HG03439 (cell line): ENCODE data around the gene NRL.

Source experiments
- ATAC-seq: cut with Tn5 transposase; IDR thresholded peaks from one replicate; pipeline ENCODE4 v1.9.1; 2021; ENCODE audit warnings: mild to moderate bottlenecking, moderate library complexity; ENCODE audit not compliant: unreplicated experiment

The NRL gene

DNA sequence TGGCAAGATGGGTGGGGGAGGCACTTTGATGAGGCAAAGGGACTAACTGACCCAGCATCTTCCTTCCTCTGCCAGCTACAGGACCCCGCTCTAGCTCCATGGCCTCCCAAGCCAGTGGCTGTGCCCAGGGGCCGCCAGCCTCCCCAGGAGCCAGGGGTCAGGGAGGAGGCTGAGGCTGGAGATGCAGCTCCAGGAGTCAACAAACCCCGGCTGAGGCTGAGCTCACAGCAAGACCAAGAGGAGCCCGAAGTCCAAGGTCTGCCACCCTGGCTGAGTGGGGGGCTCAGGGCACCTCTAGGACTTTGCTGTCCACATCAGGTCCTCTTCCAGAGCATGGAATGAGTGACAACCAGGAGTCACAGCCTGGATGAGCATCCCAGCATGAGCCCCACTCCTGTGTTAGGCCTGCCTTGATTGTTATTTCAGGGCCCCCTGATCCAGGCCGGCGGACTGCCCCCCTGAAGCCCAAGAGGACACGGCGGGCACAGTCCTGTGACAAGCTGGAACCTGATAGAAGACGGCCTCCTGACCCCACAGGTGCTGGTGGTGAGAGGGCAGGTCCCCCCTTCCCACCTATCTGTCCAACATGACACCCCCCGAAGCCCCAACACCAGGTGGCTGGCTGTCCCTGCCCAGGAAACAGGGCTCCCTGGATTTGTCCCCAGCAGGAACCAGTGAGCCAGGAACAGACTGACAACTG lies 45.9 kb downstream of the NRL start:
- no peak for ATAC-seq

DNA sequence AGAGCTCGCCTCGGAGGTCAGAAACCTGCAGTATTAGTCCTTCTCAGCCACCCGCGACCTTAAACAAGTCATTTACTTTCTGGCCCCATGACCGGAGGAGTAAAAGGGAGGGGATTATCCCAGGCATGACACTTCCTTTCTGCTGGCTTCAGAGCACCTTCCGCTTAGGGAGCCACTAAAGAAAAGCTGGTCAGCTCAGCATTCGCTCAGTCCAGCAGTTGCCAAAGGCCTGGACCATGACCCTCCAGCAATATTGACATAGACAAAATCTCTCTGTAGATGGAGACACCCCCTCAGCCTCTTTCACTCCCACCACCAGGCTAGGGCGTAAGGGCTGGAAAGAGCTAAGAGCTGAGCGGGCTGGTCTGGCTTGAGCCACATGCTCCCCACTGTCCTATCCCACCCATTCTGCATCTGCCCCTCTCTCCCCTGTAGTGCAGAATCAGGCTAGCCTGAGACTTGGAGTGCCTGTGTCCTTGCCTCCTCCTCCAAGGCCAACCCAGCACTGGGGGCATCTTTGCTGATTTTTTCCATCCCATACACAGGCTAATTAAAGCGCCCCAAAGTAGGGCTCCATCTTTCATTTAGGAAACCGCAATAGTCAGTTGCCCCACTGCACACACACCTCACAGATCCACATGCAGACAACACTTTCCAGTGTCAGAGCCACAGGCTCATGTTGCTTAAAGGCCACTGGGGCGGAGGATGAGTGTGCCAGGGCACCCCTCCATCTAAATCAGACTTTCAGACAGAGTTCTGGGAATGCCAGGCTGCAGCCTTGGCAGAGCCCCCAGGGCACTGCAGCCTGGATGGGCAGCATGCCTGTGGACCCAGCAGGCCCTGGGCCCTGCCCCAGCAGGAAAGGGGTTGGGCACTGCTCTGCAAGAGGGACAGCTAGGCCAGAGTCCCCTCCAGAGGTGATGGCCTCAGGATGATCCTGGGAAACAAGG lies 47.3 kb downstream of the NRL start:
- no peak for ATAC-seq

DNA sequence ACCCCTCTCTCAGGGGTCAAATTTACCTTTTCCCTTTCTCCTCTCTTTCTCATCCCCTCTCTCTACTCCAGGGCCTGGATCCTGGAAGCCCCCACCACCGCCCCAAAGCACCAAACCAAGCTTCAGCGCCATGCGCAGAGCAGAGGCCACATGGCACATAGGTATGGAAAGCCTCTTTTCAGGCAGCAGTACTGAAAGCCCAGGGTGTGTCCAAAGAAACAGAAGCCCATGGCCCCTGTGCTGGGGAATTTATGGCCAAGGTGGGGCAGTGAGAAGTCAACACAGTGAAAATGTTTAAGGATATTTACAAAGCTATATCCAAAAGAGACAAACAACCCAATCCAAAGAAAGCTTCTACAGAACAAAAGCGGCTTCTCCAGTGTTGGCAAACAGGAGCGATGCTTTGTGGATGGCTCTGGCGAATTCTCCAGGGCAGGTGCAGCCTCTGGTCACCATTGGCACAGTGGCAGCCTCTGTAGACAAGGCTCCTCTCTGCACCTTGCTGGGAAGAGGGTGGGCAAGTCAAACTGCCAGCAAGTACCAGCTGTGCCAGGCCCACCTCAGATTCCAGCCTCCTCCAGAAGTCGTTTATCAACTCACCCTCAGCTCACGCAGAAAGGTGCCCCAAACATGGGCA lies 48.1 kb downstream of the NRL start:
- no peak for ATAC-seq

DNA sequence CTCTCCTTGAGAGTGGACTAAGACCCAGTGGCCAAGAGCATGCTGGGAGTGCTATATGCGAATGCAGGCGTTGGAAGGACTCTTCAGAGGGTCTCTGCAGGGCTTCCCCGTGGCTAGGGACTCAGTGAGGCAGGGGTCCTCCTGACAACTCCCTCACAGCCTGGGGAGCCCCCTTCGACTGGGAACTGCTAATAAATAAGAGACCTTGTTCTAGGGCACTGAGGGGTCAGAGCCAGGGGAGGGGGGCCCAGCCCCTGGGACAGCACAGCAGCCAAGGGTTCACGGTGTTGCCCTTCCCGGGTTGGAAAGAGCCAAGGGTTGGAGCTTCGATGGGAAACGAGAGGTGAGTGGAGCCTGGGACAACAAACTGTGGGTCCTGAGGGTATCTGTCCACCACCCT lies 49.3 kb downstream of the NRL start:
- ATAC-seq: no peak

DNA sequence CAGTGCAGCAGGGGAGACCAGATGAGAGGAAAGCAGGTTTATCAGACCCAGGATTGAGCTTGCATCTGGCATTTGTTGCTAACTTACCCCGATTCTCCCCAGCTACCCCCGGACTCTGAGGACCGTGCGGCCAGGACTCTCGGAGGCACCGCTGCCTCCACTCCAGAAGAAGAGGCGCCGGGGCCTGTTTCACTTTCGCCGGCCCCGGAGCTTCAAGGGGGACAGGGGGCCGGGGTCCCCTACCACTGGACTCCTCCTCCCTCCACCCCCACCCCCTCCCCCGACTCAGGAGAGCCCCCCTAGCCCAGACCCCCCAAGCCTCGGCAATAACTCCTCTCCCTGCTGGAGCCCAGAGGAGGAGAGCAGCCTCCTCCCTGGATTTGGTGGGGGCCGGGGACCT lies 49.9 kb downstream of the NRL start:
- ATAC-seq: no peak

DNA sequence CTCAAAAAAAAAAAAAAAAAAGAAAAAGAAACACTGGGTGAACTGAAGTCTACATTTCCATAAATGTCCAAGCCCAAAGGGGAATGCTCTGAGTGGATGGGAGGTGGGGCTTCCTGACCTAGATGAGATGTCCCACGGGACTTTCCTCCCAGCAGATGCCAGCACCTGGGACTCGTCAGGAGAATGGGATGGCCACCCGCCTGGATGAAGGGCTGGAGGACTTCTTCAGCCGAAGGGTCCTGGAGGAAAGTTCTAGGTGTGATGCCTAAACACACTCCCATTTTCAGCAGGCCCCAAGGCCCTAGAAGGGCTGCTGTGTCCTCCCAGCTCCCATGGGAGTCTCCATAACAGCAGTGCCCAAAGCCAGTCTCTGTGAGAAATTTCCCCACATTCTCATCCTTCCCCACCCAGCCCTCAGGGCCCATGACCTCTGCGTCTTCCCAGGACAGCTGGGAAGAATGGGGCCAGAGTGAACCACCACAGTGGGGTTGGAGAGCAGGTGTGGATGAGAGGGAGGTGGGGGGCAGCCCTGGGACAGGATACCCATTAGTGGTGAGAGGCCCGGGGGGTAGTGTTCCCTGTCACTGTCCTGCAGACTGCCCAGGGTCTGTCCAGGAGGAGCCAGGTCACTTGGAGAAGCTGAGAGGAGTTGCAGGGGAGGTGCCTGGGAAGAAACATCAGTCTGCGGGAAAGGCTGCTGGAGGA lies 50.5 kb downstream of the NRL start:
- ATAC-seq: no peak

DNA sequence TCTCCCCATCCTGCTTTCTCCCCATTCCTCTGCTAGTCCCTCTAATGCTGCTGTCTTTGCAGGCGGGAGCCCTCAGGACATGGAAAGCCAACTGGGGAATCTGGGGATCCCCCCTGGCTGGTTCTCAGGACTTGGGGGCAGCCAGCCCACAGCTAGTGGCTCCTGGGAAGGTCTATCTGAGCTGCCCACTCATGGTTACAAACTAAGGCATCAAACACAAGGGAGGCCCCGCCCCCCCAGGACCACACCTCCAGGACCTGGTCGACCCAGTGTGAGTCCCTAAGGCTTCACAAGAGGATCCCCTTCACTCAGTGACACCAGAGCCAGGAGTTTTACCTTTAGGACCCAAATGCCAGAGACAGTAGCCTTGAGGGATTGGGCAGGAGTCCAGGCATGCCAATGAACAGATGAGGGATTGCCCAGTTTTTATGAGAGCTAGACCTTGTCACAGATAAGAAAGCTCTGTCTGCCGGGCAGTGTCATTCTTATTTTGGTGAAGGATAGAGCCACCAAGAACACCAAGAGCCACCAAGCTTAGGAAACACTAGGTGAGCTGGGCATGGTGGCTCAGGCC lies 51.4 kb downstream of the NRL start:
- no peak for ATAC-seq

DNA sequence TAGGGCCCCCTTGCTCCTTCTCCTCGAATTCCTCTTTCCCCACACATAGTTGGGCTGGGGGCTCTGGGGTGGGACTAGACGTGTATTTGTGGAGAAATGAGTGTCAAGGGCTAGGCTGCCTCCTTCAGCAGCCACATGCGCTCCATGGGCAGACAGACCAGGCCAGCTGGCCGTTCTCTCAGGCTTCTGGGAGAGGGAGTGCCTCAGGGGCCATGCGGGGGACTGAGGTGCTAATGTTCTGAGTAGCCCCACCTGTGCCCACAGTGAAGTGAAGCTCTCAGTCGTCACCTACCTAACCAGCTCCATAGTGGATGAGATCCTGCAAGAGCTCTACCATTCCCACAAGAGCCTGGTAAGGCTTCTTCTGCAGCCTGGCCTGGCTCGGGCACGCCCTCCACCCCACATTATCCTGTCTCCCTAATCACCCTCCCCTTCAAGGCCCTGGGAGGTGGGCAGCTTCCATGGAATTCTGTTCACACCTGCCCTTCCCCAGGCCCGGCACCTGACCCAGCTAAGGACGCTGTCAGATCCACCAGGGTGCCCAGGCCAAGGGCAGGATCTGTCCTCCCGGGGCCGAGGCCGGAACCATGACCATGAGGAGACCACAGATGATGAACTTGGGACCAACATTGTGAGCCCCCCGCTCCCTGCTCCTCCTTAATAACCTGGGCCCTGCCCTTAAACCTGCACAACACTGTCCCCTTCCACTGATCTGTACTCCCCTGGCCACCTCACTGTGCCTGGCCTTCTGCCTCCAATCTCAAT lies 52.4 kb downstream of the NRL start:
- ATAC-seq: no peak

DNA sequence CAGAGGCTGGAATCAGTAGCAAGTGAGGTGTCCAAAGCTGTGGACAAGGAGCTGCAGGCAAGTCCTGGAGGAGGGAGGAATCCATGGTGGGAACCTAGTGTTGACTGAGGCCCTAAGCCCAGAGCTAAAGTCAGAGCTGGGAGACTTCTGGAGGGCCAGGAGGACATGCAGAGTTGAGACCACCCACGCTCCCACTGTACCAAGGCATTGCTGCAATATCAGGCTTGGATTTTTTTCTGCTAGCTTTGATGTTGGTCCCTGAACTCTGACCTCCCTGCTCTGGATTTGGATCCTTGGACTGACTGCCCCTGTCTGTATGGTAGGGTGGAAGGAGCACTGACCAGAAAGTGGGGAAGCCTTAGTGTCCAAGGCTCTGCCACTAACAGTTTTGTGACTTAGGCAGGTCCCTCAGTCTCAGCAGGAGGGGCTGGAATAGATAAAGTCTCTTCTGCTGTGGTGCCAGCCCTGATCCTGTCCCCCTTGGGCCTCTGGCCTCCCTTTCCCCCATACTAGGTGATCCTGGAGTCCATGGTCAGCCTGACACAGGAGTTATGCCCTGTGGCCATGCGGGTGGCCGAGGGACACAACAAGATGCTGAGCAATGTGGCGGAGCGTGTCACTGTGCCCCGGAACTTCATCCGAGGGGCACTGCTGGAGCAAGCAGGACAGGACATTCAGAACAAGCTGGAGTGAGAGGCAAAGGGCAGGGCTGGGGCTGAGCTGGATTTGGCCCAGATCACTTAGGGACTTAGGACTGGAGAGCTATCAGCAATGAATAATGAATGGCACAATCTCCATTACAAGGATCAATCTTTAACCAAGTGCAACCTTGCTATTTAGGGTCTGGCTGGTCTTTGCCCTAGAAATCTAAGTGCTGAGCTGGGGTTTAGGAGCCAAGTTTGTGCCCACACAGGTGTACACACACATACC lies 53.5 kb downstream of the NRL start:
- no peak for ATAC-seq

DNA sequence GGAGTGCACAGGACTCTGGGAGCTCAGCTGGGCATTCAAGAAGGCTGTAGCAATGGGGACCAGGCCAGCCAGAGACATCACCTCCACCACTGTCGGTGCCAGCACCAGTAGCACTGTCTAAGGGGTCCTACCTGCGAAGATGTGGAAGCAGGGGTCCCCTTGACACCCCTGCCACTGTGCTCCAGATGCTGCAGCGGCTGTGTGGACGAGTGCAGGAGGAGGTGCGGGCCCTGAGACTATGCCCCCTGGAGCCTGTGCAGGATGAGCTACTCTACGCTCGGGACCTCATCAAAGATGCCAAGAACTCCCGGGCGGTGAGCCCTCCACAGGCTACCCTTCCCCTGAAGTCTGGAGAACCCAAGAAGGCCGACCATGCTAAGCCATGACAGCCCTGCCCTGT lies 54.3 kb downstream of the NRL start:
- no peak for ATAC-seq

DNA sequence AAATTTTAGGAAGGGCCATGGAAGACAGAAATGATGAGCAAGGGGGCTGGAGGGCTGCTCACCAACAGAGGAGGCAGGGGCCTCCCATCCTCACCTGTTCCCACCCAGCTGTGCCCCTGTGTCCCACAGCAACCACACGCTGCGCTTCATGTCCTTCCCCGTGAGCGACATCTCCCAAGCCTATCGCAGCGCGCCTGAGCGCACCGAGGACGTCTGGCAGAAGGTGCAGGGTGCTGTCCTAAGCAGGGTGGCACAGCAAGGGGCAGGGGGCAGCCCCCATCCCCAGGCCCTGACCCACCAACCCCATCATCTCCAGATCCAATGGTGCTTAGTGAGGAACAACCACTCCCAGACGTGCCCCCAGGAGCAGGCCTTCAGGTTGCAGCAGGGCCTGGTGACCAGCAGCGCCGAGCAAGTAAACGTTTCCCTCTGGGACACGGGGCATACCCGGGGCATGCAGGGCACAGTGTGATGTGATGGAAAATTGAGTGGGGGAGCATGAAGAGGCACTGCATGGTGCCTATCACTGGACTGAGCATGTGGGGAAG lies 54.8 kb downstream of the NRL start:
- ATAC-seq: no peak

DNA sequence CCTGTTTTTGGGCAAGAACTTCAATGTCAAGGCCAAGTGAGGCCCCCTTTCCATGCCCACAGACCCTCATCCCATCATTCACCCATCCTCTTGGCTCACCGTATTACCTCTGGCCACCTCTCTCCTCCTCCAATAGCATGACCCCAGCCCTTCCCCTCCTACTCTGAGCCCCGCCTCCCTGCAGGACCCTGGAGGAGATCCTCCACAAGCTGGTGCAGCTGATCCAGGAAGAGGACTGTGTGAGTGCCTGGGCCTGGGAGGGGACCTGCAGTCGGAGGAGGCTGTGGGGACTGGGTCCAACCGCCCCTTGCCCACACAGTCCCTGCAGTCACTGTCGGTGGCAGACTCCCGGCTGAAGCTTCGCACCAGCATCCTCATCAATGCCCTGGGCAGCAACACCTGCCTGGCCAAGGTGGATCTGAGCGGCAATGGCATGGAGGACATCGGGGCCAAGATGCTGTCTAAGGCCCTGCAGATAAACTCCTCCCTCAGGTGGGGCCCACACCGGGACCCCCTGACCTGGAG lies 55.7 kb downstream of the NRL start:
- no peak for ATAC-seq

DNA sequence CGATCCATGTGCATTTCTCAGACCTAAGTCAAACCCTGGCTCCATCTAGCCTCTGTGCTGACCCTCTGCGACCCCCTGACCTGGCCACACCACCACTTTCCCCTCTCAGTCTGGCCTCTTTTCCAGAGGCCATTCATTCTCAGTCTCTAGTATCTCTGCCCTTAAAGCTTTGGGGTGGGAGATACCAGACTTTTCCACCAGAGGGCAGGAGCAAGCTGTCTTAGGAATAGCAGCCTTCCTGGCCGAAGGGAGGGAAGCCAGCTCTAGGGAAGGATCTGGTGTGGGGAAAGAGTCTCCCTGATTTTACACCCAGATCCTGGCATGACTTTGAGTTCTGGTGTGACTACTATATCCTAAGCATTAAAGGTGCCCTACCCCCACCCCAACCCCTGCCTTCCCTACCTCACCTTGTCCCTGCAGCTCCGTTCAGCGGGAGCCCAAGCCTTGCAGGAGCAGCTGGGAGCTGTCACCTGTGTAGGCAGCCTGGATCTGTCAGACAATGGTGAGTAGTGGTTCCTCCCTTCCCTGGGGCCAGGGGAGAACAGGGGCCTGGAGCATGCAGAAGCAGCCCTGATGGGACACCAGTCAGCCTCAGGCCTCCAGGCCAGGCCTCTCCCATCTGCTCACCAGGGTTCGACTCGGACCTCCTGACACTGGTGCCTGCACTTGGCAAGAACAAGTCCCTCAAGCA lies 56.3 kb downstream of the NRL start:
- no peak for ATAC-seq

DNA sequence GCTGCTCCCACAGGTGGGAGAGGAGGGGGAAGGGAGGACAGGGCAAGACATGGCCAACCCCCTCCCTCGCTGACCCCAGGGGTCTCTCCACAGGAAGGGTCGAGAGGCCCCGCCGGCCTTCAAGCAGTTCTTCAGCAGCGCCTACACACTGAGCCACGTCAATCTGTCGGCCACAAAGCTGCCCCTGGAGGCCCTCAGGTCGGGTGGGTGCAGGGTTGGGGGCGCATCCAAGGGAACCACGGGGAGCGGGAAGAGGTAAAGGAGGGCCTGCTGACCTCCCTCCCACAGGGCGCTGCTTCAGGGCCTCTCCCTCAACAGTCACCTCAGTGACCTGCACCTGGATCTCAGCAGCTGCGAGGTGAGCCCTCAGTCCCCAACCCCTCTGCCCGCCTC lies 56.9 kb downstream of the NRL start:
- no peak for ATAC-seq

DNA sequence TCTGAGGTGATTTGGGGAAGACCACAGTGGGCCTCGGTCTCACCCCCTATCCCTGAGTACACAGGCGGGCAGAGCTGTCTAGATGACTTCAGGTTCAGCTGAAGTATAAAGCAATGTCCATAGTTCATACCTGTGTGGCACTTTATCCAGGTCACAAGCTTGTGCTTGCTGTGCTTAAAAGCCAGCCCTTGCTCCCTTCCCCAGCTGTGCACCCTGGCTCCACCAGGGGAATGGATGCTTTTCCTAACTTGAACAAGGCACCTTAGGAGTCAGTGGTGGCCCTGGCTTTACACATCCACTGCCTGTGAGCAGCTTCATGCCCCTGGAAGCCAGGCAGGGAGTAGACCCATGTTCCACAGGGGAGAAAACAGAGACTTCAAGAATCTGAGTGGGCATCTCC lies 57.5 kb downstream of the NRL start:
- no peak for ATAC-seq

DNA sequence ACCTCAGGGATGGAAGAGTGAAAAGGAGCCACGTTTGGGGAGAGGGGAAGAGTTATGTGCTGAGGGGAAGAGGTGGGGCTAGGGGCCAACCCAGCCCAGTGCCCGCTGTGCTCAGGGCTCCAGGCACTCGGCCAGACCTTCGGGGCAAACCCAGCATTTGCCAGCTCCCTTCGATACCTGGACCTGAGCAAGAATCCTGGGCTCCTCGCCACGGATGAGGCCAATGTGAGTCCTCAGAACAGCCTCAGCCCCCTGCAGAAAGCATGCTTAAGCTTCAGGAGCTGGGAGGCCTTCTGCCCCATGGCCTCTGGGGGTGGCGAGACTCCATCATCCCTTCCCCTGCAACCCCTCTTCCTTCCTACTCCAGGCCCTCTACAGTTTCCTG lies 58.0 kb downstream of the NRL start:
- ATAC-seq: no peak

DNA sequence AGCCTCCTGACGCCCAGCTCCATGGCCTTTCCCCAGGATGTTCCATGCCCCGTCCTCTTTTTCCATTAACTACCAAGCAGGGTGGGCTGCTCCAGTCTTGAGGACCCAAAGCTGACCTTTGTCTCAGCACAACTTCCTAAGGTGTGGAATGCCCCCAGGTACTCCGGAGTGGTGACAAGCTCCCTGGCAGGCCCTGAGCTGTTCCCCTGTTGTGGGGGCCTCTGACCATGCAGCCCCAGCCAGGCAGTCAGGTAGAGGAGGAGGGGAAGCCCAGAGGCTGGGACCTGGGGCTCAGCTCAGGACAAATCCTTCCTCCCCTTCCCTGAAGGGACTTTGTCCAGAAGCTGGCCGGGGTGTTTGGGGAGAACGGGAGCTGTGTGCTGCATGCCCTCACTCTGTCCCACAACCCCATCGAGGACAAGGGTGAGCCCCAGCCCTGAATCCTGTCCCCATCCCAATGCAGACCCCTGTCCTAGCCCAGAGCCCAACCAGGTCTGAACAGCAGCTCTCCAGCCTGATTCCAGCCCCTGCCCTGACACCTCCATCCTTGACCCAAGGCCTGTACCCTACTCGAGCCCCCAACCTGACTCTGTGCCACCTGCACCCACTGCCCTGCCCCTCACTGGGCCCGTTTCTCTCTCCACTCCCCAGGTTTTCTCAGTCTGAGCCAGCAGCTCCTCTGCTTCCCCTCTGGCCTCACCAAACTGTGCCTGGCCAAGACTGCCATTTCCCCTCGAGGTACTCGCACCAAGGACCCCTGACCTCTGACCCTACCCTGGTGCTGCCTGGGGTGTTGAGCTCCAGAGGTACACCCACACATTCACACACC lies 58.6 kb downstream of the NRL start:
- ATAC-seq: no peak
